Right atrium auricular region (tissue), 2 donors: Measurements from ENCODE around the gene ELMO1. TPM values are rescaled to one million over a fixed set of nuclear protein-coding genes. Genes with fewer than 3 reads are reported as not detected.

ENCODE experiments used
- DNase-seq: peaks from one replicate; pipeline ENCODE4 v3.0.0-alpha.2; 2019; ENCODE audit warnings: low spot score
- H3K27ac ChIP-seq, 2 donors: fragments of 200-600 bp; sonication (generic); 1 replicate in 1 of 2; 2 replicates in 1 of 2; pipeline ENCODE4 v1.5.1; 2016 to 2019
- H3K27me3 ChIP-seq, 2 donors: fragments of 200-600 bp; sonication (generic); one replicate each; pipeline versions ENCODE4 v1.5.1 to v1.6.0; 2017 to 2019
- H3K36me3 ChIP-seq: fragments of 200-600 bp; sonication (generic); one replicate; pipeline ENCODE4 v1.5.1; 2016
- H3K4me1 ChIP-seq, 2 donors: fragments of 200-600 bp; sonication (generic); one replicate each; pipeline versions ENCODE4 v1.5.1 to v1.6.0; 2017 to 2019
- H3K4me3 ChIP-seq, 2 donors: fragments of 200-600 bp; sonication (generic); 1 replicate in 1 of 2; 2 replicates in 1 of 2; pipeline ENCODE4 v1.5.1; 2017 to 2019; ENCODE audit warnings: mild to moderate bottlenecking in 1 of 2, moderate library complexity in 1 of 2
- H3K9me3 ChIP-seq, 2 donors: fragments of 200-600 bp; sonication (generic); one replicate each; pipeline ENCODE4 v1.5.1; 2019
- CTCF ChIP-seq, 2 donors: fragments of 200-600 bp; sonication (generic); IDR thresholded peaks; one replicate each; pipeline ENCODE4 v1.5.1; 2019; ENCODE audit warnings: antibody characterized with exemption in 2 of 2
- total RNA-seq, 2 donors: library from RNA; depleted of rRNA; stranded (reverse); fragments of >200 nt; gene quantifications; one replicate each; pipeline ENCODE4 v1.1.0, GENCODE V29; 2016

Gene ELMO1
- total RNA-seq, 2 donors from 2014 or later, result 24.4 to 45.1 TPM

- Histone ChIP-seq H3K36me3 (no peaks in the 10 kb centered on the region), H3K4me1 (no peaks in the 10 kb centered on the region)
Observed at GRCh38 chr7:36871863-36872262, 576.8 kb downstream of the ELMO1 start.

GRCh38 chr7:36871355-36871738 is 577.3 kb downstream of the ELMO1 start:
- no peak overlapping the region for H3K27ac ChIP-seq
- H3K4me3 ChIP-seq, result no peak overlapping the region
- DNase-seq, result no peak
- H3K36me3 ChIP-seq, result no peaks in the 10 kb centered on the region
- no peak for TF ChIP-seq CTCF (IDR thresholded peaks at IDR 0.05)
- H3K27me3 ChIP-seq, result no peaks in the 10 kb centered on the region
- H3K4me1 ChIP-seq, result no peaks in the 10 kb centered on the region
- H3K9me3 ChIP-seq, result no peaks in the 10 kb centered on the region

More at GRCh38 chr7:36871863-36872262, 576.8 kb downstream of the ELMO1 start:
- H3K4me3 ChIP-seq, result no peak overlapping the region
- DNase-seq, result no peak
- no peak overlapping the region for H3K27ac ChIP-seq
- H3K27me3 ChIP-seq, result no peaks in the 10 kb centered on the region
- H3K9me3 ChIP-seq, result no peaks in the 10 kb centered on the region
- no peak for TF ChIP-seq CTCF (IDR thresholded peaks at IDR 0.05)

DNA sequence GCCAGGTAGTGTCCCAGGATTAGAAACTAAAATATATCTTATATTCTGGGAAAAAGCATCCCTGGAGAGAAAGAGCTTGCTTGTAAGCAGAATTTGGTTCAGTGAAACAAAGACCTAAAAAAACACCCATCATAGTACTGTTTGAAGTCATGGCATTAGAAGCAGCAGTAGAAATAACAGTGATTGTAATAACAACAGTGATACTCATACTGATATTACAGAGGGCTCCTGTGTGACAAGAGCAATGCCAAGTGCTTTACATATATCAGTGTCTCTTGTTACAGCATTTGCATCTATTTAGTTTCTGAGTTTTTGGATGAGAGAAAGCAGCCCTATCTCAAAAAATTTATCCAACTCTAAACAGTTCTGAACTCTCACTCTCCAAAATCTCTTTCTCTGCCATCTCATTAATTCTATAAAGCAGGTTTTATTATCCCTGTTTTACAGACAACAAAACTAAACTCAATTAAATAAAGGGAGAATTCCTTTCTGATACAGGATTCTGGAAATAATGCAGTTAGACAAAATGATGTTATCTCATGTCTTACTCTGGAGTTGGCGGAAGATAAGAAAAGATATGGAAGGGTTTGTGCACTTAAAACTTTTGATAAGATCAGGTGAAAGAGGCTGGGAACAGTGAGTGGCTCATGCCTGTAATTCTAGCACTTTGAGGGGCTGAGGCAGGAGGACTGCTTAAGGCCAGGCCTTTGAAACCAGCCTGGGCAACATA is 577.9 kb downstream of the ELMO1 start:
- no peak for DNase-seq
- no peak for TF ChIP-seq CTCF (IDR thresholded peaks at IDR 0.05)
- H3K36me3 ChIP-seq, result no peaks in the 10 kb centered on the region

DNA sequence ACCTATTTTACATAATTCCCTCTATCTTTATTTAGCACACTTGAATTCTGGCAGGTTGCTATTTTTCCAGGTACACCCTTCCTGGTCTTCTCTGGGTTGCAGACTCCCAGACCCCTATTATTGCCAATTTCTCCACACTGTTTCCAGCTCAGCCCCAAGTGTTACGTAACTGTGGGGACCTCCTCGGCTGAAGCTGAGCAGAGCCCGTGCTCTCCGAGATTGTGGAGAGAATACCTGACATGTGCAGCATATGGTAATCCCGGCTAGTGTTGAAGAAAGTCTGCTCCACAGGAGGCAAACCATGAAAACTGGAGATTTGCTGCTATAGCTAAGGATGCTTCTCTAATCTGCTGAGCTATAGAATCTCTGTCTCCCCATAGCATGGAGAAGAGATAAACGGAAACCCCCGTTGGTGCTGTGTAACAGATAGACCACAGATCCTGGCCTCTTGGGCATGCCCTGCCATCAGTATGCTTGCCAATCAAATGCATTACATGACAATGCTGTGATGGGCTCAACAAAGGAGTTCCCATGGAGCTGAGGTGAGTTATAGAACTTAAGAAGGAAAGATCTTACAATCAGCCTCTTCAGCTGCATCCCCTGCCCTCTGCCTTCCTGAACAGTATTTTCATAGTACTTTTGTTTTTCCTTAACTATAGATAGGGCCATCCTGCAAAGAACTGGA is 579.8 kb downstream of the ELMO1 start:
- H3K27me3 ChIP-seq, result no peaks in the 10 kb centered on the region
- no peaks in the 10 kb centered on the region for H3K36me3 ChIP-seq
- H3K27ac ChIP-seq, result no peak overlapping the region
- no peaks in the 10 kb centered on the region for H3K9me3 ChIP-seq
- no peak overlapping the region for H3K4me3 ChIP-seq
- H3K4me1 ChIP-seq, result peaks cover 0 to 5% of the 10 kb centered on the region in 2 donors
- DNase-seq, result no peak
- no peak for TF ChIP-seq CTCF (IDR thresholded peaks at IDR 0.05)

More for the DNA sequence above, 577.9 kb downstream of the ELMO1 start:
- Histone ChIP-seq H3K4me1 (no peaks in the 10 kb centered on the region), H3K27ac (no peak overlapping the region), H3K4me3 (no peak overlapping the region), H3K9me3 (no peaks in the 10 kb centered on the region), H3K27me3 (no peaks in the 10 kb centered on the region)

DNA sequence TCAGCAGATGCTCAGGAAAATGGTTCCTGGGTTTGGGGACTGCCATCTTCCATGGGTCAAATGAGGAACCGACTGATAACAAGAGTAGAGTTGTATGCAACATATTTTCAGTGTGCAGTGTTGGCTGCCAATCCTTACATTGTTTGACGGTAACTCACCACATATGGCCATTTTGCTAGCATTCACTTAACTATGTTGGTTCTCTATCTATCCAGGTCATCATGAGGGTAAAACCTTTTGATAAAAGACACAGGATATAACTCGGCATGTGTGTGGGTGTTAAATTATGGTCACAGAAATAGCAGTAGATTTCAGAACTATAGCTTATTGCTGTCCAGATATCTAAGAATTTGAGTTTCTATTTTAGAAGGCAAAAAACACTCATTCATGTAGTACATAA is 583.6 kb downstream of the ELMO1 start:
- H3K4me3 ChIP-seq, result no peak overlapping the region
- no peak overlapping the region for H3K27ac ChIP-seq
- H3K4me1 ChIP-seq, result peaks cover 0 to 6% of the 10 kb centered on the region in 2 donors
- no peaks in the 10 kb centered on the region for H3K9me3 ChIP-seq
- no peaks in the 10 kb centered on the region for H3K27me3 ChIP-seq
- no peaks in the 10 kb centered on the region for H3K36me3 ChIP-seq
- DNase-seq, result no peak
- TF ChIP-seq CTCF (IDR thresholded peaks at IDR 0.05), result no peak
